ENCODE results near the gene CLRN3. TPM values are rescaled to one million over a fixed set of nuclear protein-coding genes. Genes with fewer than 3 reads are reported as not detected.

Gene CLRN3
- total RNA-seq, 3 donors from 2014 or later = not detected

DNA sequence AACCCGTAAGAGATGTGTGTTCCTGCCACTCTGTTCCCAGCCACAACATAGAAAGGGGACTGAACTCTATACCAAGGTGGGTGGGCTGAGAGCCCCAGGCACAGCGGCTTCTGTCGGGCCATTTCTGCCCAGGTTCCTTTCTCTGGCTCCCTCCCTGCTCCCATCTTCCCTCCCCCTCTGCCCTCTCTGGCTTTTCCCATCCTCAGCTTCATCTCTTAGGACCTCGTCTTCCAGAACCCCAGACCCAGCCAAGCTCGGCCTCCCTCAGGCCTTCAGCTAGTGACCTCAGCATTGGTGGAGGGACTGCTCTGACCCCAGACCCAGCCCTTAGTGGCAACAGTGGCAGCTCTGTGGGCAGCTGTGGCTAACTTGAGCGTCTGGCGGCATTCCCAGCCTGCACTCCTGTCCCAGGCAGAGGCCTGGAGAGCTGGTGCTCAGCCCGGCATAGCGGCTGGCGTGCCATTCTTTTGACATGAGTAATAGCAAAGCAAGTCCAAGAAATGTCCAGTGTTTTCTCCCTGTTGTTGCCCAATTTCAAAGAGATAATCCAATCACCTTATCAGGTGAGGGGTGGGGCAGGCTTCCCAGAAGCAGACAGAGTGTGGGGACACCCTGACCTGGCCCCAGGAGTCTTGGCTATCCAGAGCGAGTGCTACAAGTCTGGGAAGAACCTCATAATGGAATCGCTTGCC, 30.1 kb upstream of the CLRN3 start:
- Mint-ChIP-seq H3K27me3 (ENCODE audit: low read depth) (peaks cover 2% of the 10 kb centered on the region), H3K36me3 (ENCODE audit: insufficient read depth) (no peaks in the 10 kb centered on the region), H3K4me1 (ENCODE audit: low read depth) (no peaks in the 10 kb centered on the region), H3K4me3 (no peak overlapping the region), H3K9me3 (no peaks in the 10 kb centered on the region)
- ATAC-seq = no peak
- no peak for DNase-seq

DNA sequence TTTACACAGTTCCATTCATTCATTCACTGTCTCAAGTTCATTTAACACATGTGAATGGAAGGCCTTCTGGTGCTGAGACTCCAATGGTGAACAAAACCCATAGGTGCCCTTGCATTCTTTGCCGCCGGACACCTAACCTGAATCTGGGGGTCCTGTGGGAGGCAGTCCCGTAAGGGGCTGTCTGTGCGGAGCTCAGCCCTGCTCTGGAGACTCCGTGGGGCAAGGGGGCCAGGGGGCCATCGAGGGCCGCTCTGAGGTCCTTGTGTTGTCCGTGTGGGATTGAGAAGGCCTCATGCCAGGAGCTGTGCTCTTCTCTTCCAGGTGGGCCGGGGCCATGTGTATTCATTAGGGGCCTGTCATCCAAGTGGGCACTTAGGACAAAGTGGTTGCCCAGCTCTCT, 29.5 kb upstream of the CLRN3 start:
- Mint-ChIP-seq H3K27me3 (ENCODE audit: low read depth) (peaks cover under 1% of the 10 kb centered on the region), H3K9me3 (no peaks in the 10 kb centered on the region), H3K36me3 (ENCODE audit: insufficient read depth) (no peaks in the 10 kb centered on the region), H3K4me1 (ENCODE audit: low read depth) (no peaks in the 10 kb centered on the region), H3K4me3 (no peak overlapping the region)
- no peak for DNase-seq
- no peak for ATAC-seq

DNA sequence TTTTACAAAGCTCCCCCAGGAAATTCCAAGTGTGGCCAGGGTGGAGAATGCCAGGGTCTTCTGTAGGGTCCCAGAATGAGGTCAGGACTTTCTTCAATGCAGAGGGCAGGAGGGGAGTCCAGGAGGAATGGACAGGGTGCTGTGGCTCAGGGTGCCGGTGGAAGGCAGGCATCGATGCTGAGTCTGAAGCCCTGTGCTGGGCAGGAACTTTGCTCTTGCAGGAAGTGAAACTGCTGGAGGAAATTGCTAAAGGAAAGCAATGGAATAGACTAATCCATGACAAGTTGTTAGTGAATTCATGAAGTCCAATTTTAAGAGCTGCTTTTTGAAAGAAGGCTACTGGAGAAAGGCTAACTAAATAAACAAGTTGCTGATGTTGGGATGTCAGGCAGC, 29.0 kb upstream of the CLRN3 start:
- Mint-ChIP-seq H3K4me1 (ENCODE audit: low read depth) (no peaks in the 10 kb centered on the region), H3K27me3 (ENCODE audit: low read depth) (no peaks in the 10 kb centered on the region), H3K36me3 (ENCODE audit: insufficient read depth) (no peaks in the 10 kb centered on the region), H3K9me3 (no peaks in the 10 kb centered on the region), H3K4me3 (no peak overlapping the region)
- ATAC-seq (no peak), DNase-seq (no peak)

DNA sequence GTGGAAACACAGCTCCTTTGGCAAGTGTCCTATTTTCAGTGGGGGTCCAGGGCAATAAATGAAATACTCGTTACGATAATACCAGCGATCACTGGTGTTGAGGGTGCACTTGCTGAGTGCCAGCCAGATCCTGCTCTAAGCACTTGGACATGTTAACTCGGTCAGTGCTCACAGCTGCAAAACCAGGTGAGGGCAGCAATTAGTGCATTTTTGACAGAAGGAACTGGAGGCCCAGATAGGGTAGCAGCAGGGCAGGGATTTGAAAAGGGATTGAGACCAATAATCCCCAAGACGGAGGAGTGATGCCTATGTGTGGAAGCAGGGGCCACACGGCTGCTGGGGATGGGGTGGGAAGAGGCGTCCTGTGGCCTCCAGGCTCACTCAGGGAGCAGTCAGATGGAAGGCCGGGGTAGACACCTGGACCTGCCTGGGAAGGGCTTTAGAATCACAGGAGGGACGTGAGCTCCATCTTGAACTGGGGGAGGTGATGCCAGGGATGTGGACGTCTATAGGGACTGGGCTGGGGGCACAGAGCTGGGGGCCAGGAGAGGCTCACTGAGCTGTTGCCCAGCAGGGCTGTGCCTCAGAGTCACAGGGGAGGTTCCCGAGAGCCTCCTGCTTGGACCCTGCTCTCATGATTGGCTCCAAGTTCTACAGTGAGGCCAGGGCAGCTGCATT, 28.5 kb upstream of the CLRN3 start:
- no peaks in the 10 kb centered on the region for H3K4me1 Mint-ChIP-seq (ENCODE audit: low read depth)
- no peaks in the 10 kb centered on the region for H3K36me3 Mint-ChIP-seq (ENCODE audit: insufficient read depth)
- H3K9me3 Mint-ChIP-seq = no peaks in the 10 kb centered on the region
- DNase-seq (no peak), ATAC-seq (no peak)
- no peaks in the 10 kb centered on the region for H3K27me3 Mint-ChIP-seq (ENCODE audit: low read depth)
- H3K4me3 Mint-ChIP-seq = no peak overlapping the region

DNA sequence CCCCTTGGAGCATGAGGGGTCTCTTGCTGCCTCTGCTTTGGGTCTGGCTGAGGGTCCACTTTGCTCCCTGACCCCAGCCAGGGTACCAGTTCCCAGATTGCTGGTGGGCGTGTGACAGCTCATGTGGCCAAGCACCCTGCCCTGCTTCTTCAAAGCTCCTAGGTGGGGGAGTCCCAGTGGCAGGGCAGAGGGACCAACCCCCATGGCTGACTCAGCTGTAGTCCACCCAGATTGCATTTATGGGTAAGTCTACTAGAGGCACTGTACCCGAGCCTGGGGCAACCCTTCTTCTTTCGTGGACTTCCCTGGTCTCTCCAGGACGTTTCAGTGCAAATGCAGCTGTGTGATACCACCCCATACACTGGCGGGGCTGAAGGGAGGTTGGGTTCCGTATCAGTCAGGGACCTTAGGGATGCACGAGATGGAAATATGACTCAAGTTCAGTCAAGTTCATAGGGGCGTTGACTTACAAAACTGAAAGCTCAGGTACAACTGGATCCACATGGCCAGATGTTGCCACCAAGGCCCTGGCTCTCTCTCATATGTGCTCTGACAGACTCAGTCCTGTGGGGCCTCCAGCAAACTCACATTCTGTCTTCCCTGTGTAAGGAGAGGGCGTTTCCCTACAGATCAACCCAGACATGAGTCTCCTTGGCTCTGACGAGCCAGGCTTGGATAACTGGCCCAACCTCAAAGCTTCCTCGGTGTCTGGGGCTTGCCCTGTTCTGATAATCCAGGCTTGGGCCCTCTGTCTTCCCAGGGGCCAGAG, 27.7 kb upstream of the CLRN3 start:
- ATAC-seq = no peak
- Mint-ChIP-seq H3K27me3 (ENCODE audit: low read depth) (no peaks in the 10 kb centered on the region), H3K4me3 (no peak overlapping the region), H3K9me3 (no peaks in the 10 kb centered on the region), H3K4me1 (ENCODE audit: low read depth) (no peaks in the 10 kb centered on the region), H3K36me3 (ENCODE audit: insufficient read depth) (no peaks in the 10 kb centered on the region)
- no peak for DNase-seq

DNA sequence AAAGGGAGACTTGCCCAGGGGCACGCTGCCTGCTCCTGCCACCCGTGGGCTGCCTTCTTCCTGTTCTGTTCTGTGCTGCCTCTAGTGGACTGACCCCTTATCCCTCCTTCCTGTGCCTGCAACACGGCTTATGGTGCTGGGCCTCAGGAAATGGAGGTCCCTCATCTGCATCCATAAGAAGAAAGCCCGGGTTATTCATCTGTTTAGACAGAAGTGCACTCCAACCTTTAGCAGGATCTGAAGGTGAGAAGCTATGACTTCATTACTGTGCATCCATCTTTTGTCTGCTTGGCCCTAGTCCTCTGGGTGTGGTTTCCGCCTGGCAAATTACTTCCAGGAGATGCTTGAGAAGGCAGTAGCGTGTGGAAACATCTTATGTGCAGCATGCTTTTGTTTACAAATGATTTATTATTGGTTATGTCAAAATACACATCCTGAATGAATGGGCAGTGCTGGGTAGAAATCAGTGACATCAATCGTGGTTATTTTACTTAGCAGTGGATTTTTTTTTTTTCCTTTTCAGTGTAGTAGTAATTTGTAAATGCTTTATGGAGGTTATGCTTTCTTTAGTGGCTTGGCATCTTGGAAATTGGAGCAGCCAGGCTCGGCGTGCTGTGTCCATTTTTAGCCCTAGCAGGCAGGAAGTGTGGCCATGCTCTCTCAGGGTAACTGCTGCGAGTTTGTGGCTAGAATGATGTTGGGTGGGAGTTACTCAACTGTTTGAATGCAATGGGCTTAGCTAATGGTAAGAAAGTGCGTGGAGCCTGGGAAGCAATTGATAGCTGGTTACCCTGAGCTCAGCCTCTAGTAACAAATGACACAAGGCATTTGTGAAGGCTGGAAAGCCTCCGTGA, 26.9 kb upstream of the CLRN3 start:
- Mint-ChIP-seq H3K9me3 (no peaks in the 10 kb centered on the region), H3K36me3 (ENCODE audit: insufficient read depth) (no peaks in the 10 kb centered on the region), H3K4me1 (ENCODE audit: low read depth) (no peaks in the 10 kb centered on the region), H3K27me3 (ENCODE audit: low read depth) (no peaks in the 10 kb centered on the region), H3K4me3 (no peak overlapping the region)
- ATAC-seq (no peak), DNase-seq (no peak)

DNA sequence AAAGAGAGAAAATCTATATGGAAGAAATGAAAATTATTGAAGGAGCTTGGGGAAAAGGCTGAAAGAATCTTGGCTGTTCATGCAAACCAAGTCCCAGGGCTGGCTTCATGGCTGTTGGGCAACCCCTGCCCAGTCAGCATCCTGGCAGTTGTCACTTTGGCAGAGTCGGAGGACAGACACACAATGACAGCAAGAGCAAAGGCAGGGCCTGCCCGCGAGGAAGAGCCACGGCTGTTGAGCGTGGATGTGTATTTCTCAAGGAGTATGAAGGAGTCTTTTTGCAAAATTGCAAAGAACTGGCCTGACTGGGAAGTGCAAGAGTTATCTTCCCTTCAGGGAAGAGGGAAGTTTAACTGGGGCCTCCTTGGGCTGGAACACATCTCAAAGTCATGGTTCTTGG, 25.8 kb upstream of the CLRN3 start:
- ATAC-seq = no peak
- H3K27me3 Mint-ChIP-seq (ENCODE audit: low read depth) = no peaks in the 10 kb centered on the region
- H3K9me3 Mint-ChIP-seq = no peaks in the 10 kb centered on the region
- DNase-seq = no peak
- no peaks in the 10 kb centered on the region for H3K4me1 Mint-ChIP-seq (ENCODE audit: low read depth)
- no peak overlapping the region for H3K4me3 Mint-ChIP-seq
- no peaks in the 10 kb centered on the region for H3K36me3 Mint-ChIP-seq (ENCODE audit: insufficient read depth)

DNA sequence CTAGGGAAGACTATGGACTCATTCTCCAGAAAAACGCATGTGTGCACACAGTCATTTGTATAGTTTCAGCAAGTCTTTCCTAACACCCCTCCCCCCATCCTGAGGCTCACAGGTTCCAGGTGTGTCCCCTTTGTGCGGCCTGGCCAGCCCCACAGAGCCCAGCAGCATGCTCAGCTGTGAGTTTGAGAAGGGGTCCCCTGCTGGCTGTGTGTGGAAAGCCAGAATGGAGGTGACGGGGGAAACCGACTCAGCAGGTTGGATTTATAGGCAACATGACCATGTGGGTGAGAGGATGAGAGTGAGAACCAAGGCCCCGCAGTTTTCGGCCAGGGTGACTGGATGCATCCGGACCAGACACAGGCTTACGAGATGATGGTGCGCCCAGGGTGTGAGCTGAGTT, 24.1 kb upstream of the CLRN3 start:
- no peaks in the 10 kb centered on the region for H3K4me1 Mint-ChIP-seq (ENCODE audit: low read depth)
- no peaks in the 10 kb centered on the region for H3K9me3 Mint-ChIP-seq
- DNase-seq (no peak), ATAC-seq (no peak)
- H3K36me3 Mint-ChIP-seq (ENCODE audit: insufficient read depth) = no peaks in the 10 kb centered on the region
- no peak overlapping the region for H3K4me3 Mint-ChIP-seq
- H3K27me3 Mint-ChIP-seq (ENCODE audit: low read depth) = no peaks in the 10 kb centered on the region

DNA sequence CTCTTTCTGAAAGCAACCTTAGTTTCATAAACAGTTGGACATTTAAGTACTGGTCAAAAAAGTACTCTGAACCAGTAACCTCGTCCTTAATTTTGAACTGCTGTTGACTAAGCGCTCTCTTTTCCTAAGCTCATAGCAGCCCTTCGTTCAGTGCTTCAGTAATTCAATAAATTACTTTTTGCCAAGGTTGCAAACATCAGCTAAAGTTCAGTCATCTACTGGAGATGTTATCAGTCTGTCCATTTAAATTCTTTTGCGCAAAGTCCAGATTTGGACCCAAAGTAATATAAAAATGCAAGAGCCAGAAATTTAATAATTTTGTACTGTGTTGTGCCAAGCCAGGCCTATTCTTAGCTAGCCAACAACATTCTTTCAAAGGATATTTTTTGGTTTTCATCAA, 22.6 kb upstream of the CLRN3 start:
- ATAC-seq (no peak), DNase-seq (no peak)
- H3K4me1 Mint-ChIP-seq (ENCODE audit: low read depth) = no peaks in the 10 kb centered on the region
- no peaks in the 10 kb centered on the region for H3K36me3 Mint-ChIP-seq (ENCODE audit: insufficient read depth)
- no peak overlapping the region for H3K4me3 Mint-ChIP-seq
- H3K27me3 Mint-ChIP-seq (ENCODE audit: low read depth) = no peaks in the 10 kb centered on the region
- no peaks in the 10 kb centered on the region for H3K9me3 Mint-ChIP-seq

DNA sequence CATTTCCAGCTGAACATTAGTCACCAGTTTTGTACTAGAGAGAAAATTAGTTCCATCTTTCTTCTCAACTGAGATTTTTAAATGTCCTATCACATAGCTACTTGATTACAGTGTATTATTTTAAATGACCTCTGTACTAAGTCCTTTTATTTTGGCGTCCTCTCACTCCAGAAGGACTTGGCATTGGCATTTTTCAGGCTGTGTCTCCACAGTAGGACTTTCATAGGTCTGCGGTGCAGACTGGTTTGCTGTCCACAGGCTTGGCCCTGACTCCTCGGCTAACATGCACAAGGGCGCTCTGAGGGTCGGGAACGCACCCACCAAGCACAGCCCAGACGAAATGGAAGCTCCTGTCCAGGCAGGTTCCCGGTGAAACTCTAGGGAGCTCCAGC, 20.6 kb upstream of the CLRN3 start:
- Mint-ChIP-seq H3K9me3 (no peaks in the 10 kb centered on the region), H3K36me3 (ENCODE audit: insufficient read depth) (no peaks in the 10 kb centered on the region), H3K4me1 (ENCODE audit: low read depth) (no peaks in the 10 kb centered on the region), H3K4me3 (no peak overlapping the region), H3K27me3 (ENCODE audit: low read depth) (peaks cover 12% of the 10 kb centered on the region)
- no peak for ATAC-seq
- no peak for DNase-seq

DNA sequence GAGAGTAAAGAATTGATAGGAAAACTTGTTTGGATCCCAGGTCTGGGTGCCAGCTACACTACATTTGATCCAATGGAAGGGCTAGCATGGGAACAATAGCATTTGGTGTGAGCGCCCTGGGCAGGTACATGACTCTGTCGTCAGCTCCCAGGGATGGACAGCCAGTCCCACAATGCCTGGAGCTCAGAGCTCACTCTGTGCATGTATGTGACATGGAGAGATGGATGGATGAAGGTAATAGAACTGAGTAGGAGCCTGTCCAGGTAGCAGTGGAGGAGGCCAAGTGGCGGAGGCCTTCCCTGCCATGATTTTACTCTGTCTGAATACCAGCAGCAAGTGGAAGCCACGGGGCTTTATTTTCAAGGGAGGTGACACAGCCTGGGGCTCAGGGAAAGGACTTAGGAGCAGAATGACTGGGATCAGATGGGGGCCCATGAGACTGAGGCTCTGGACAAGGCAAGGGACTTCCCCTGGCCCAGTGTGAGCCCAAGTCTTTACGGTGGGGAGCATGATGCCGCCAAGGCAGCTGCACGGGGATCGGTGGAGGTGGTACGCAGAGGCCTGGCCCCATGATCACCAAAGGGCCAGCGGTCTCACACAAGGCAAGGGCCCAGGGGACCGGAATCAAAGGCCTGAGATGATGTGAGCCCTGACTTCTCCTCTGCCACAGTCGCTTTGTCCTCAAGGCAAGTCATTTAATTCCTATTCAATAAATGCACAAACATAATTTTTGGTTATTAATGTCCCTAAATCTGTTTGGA, 20.0 kb upstream of the CLRN3 start:
- Mint-ChIP-seq H3K9me3 (no peaks in the 10 kb centered on the region), H3K36me3 (ENCODE audit: insufficient read depth) (no peaks in the 10 kb centered on the region), H3K4me3 (no peak overlapping the region), H3K4me1 (ENCODE audit: low read depth) (no peaks in the 10 kb centered on the region), H3K27me3 (ENCODE audit: low read depth) (peaks cover 16% of the 10 kb centered on the region)
- no peak for DNase-seq
- no peak for ATAC-seq

DNA sequence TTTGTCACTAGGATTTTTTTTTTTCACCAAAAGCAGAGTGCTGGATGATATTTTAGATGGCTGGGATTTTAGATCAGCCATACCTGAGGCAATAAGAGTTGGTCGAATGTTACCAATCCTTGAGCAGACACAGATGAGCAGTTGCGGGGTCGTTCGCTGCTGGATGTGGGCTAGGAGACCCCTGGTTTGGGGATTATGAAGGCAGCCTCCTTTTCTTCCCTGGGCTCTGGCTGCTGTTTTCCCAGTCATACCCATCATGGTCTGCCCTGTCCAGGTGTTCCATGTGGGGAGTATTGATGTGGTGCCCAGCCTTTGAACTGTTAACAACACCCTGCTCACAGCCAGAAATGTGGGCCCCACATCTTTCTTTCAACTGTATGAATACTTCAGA, 19.1 kb upstream of the CLRN3 start:
- ATAC-seq = no peak
- no peak overlapping the region for H3K4me3 Mint-ChIP-seq
- H3K27me3 Mint-ChIP-seq (ENCODE audit: low read depth) = peaks cover 16% of the 10 kb centered on the region
- no peaks in the 10 kb centered on the region for H3K9me3 Mint-ChIP-seq
- no peaks in the 10 kb centered on the region for H3K36me3 Mint-ChIP-seq (ENCODE audit: insufficient read depth)
- no peak for DNase-seq
- no peaks in the 10 kb centered on the region for H3K4me1 Mint-ChIP-seq (ENCODE audit: low read depth)

DNA sequence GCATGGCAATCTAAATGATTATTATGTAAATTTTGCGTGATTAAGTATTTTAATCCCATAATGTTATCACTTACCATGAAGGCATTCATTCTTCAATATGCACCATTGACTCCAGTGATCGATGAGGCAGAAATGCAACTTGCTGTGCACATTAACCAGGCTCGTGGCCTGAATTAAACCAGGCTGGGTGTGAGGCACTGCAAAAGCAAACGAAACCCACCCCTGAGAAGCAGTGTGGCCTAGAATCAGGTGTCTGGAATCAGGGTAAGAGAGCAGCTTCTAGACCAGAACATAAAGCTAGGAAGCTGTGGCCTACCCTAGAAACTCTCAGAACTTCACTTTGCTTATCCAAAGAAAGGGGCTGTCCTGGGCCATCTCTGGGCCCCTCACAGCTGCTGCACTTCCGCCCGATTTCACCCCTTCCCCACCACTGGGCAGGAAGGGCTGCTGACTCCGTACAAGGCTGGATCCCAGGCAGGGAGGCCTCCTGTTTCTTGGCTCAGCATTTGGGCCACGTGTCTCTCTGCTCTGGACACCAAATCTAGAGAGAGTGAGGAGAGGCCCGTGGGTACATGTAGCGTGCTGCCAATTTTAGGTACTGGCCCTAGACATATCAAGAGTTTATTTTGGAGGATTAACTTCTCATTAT, 18.6 kb upstream of the CLRN3 start:
- no peaks in the 10 kb centered on the region for H3K36me3 Mint-ChIP-seq (ENCODE audit: insufficient read depth)
- DNase-seq = no peak
- peaks cover 20% of the 10 kb centered on the region for H3K27me3 Mint-ChIP-seq (ENCODE audit: low read depth)
- no peaks in the 10 kb centered on the region for H3K4me1 Mint-ChIP-seq (ENCODE audit: low read depth)
- ATAC-seq = no peak
- H3K4me3 Mint-ChIP-seq = no peak overlapping the region
- no peaks in the 10 kb centered on the region for H3K9me3 Mint-ChIP-seq
